Left lung (tissue), 10 donors: ENCODE measurements around the gene PNKP. TPM values are rescaled to one million over a fixed set of nuclear protein-coding genes. Genes with fewer than 3 reads are reported as not detected.
A peak's percentile ranks its signal among the peaks of the same experiment; 100 is the strongest.

Source experiments
- ATAC-seq: fragments of 200-7000 bp; cut with Tn5 transposase; one replicate; pipeline ENCODE4 v1.9.1; 2020; ENCODE audit warnings: moderate library complexity
- DNase-seq, 4 donors: peaks; one replicate each; pipeline ENCODE4 v3.0.0-alpha.2; 2013 to 2020
- H3K27ac ChIP-seq, 2 donors: fragments of 200-600 bp; sonication (generic) in 1 of 2; one replicate each; pipeline versions ENCODE4 v1.5.0 to v1.8.0; 2020 to 2021
- H3K27me3 ChIP-seq, 2 donors: fragments of 200-600 bp; sonication (generic) in 1 of 2; one replicate each; pipeline versions ENCODE4 v1.5.0 to v1.8.0; 2020 to 2021
- H3K36me3 ChIP-seq, 2 donors: fragments of 200-600 bp; sonication (generic) in 1 of 2; one replicate each; pipeline versions ENCODE4 v1.5.0 to v1.8.0; 2020 to 2021
- H3K4me1 ChIP-seq, 2 donors: fragments of 200-600 bp; one replicate each; pipeline ENCODE4 v1.8.0; 2021
- H3K4me3 ChIP-seq, 2 donors: fragments of 200-600 bp; sonication (generic) in 1 of 2; one replicate each; pipeline versions ENCODE4 v1.5.0 to v1.8.0; 2020 to 2021; ENCODE audit warnings: mild to moderate bottlenecking in 1 of 2
- H3K9me3 ChIP-seq, 2 donors: fragments of 200-600 bp; sonication (generic) in 1 of 2; one replicate each; pipeline versions ENCODE4 v1.5.0 to v1.8.0; 2020 to 2021
- intact Hi-C, 2 donors: fragments of 100-400 bp; cut with DNase I; formaldehyde crosslinking; loops; one replicate each; pipeline versions ENCODE4 v1.11.2 to v1.14.2; 2022
- polyA plus RNA-seq, 6 donors: library from polyadenylated mRNA; unstranded; fragments of 120-200 nt; gene quantifications; one replicate each; pipeline ENCODE4 v1.2.1, GENCODE V29; 2013; ENCODE audit not compliant: insufficient read length in 6 of 6
- total RNA-seq, 2 donors: library from RNA; stranded (reverse); fragmentation: NEBNext Ultra II Directional; extraction: Animal tissue kit (Norgen Biotek cat#: 25700); gene quantifications; one replicate each; pipeline ENCODE4 v1.2.1, GENCODE V29; 2021
- TF ChIP-seq, protein P1 (sequence below), 2 donors: fragments of 200-600 bp; sonication (generic) in 1 of 2; IDR thresholded peaks; one replicate each; pipeline versions ENCODE4 v1.5.0 to v1.8.0; 2021; ENCODE audit warnings: antibody characterized with exemption in 2 of 2
- donor health status: DM: no; HTN: yes; CAD: no.
- donor health status: DM: no; HTN: no; CAD: no.

PNKP gene
- total and polyA plus RNA-seq, 8 donors: 56.8 to 89.5 (median 66.3) TPM

DNA sequence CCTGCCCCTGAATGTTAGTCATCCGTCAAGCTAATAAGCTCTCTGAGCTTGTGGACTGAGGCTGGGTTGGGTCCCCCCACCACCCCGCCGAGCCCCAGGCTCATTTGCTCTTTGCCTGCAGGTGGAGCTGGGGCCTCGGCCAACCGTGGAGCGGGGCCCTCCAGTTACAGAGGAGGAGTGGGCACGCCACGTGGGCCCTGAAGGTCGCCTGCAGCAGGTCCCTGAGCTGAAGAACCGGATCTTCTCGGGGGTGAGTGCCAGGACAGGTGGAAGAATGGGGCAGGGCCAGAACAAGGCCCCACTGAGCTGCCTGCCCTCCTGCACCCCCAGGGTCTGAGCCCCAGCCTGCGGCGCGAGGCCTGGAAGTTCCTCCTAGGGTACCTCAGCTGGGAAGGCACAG is 15.3 kb upstream of the PNKP start:
- DNase-seq: peak in 1 of 4 donors; percentile 71
- no peak overlapping the region for H3K4me3 ChIP-seq
- peaks cover 0 to 84% of the 10 kb centered on the region in 2 donors for H3K36me3 ChIP-seq
- H3K27ac ChIP-seq: no peak overlapping the region
- TF ChIP-seq, protein P1, sequence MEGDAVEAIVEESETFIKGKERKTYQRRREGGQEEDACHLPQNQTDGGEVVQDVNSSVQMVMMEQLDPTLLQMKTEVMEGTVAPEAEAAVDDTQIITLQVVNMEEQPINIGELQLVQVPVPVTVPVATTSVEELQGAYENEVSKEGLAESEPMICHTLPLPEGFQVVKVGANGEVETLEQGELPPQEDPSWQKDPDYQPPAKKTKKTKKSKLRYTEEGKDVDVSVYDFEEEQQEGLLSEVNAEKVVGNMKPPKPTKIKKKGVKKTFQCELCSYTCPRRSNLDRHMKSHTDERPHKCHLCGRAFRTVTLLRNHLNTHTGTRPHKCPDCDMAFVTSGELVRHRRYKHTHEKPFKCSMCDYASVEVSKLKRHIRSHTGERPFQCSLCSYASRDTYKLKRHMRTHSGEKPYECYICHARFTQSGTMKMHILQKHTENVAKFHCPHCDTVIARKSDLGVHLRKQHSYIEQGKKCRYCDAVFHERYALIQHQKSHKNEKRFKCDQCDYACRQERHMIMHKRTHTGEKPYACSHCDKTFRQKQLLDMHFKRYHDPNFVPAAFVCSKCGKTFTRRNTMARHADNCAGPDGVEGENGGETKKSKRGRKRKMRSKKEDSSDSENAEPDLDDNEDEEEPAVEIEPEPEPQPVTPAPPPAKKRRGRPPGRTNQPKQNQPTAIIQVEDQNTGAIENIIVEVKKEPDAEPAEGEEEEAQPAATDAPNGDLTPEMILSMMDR (IDR thresholded peaks at IDR 0.05): no peak
- H3K27me3 ChIP-seq: no peaks in the 10 kb centered on the region
- ATAC-seq: no peak
- intact Hi-C loops: no loop called here
- no peaks in the 10 kb centered on the region for H3K9me3 ChIP-seq
- peaks cover 0 to 22% of the 10 kb centered on the region in 2 donors for H3K4me1 ChIP-seq

DNA sequence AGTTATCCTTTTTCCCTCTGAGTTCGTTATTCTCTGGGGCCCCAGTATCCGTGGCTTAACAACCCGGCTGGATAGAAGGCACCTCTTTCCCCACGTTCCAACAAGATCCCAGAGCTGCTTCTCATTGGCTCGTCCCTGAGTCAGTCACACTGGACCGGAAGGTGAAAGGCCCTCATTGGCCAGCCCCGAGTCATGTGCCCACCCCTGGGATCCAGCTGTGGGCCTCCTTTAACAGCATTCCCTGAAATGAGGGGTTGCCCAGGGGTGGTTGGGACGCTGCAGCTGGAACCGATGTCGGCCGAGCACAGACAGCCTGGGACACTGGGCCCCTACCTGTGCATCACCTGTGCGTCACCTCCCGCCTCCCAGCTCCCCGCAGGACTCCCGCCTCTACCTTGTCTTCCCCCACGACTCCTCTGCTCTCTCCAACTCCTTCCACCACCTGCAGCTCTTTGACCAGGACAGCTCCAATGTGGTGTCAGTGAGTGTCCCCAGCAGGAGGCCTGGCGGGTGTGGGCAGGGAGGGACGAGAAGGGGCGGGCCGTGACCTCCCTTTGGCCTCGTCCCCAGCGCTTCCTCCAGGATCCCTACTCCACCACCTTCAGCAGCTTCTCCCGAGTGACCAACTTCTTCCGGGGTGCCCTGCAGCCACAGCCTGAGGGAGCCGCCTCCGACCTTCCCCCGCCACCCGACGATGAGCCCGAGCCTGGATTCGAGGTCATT is 14.5 kb upstream of the PNKP start:
- no peaks in the 10 kb centered on the region for H3K27me3 ChIP-seq
- peaks cover 0 to 78% of the 10 kb centered on the region in 2 donors for H3K36me3 ChIP-seq
- no peaks in the 10 kb centered on the region for H3K9me3 ChIP-seq
- H3K27ac ChIP-seq: no peak overlapping the region
- ATAC-seq: no peak
- intact Hi-C loops: no loop called here
- DNase-seq: peak in 1 of 4 donors; percentile 74
- TF ChIP-seq, protein P1 (IDR thresholded peaks at IDR 0.05): no peak
- peaks cover 0 to 22% of the 10 kb centered on the region in 2 donors for H3K4me1 ChIP-seq
- H3K4me3 ChIP-seq: no peak overlapping the region

DNA sequence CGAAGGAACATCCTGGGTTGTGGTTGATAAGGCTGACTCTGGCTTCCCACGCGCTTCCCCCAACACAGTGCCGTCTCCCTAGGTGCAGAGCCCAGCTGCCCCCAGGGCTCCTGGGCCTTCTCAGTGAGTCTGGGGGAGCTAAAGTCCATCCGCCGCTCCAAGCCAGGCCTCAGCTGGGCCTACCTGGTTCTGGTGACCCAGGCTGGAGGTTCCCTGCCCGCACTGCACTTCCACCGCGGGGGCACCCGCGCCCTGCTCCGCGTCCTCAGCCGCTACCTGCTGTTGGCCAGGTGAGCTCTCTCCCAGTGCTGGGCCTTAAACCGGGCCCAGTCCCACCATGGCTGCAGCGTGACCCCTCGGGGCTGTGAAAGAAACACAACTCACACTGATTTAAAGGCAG is 13.8 kb upstream of the PNKP start:
- Histone ChIP-seq H3K36me3 (peaks cover 0 to 71% of the 10 kb centered on the region in 2 donors), H3K4me1 (peaks cover 0 to 22% of the 10 kb centered on the region in 2 donors), H3K9me3 (no peaks in the 10 kb centered on the region), H3K27me3 (no peaks in the 10 kb centered on the region), H3K27ac (no peak overlapping the region), H3K4me3 (no peak overlapping the region)
- intact Hi-C loops: no loop called here
- DNase-seq: peak in 1 of 4 donors; percentile 65
- ATAC-seq: no peak
- TF ChIP-seq, protein P1 (IDR thresholded peaks at IDR 0.05): no peak

- Histone ChIP-seq H3K36me3 (peaks cover 0 to 64% of the 10 kb centered on the region in 2 donors), H3K27ac (no peak overlapping the region), H3K27me3 (no peaks in the 10 kb centered on the region), H3K9me3 (no peaks in the 10 kb centered on the region), H3K4me1 (peaks cover 0 to 28% of the 10 kb centered on the region in 2 donors), H3K4me3 (no peak overlapping the region)
- ATAC-seq (no peak), DNase-seq (peak in 1 of 4 donors; percentile 53)
- TF ChIP-seq, protein P1 (IDR thresholded peaks at IDR 0.05): no peak
- intact Hi-C loops: no loop called here
Measured at GRCh38 chr19:49880162-49880869, 12.9 kb upstream of the PNKP start.

DNA sequence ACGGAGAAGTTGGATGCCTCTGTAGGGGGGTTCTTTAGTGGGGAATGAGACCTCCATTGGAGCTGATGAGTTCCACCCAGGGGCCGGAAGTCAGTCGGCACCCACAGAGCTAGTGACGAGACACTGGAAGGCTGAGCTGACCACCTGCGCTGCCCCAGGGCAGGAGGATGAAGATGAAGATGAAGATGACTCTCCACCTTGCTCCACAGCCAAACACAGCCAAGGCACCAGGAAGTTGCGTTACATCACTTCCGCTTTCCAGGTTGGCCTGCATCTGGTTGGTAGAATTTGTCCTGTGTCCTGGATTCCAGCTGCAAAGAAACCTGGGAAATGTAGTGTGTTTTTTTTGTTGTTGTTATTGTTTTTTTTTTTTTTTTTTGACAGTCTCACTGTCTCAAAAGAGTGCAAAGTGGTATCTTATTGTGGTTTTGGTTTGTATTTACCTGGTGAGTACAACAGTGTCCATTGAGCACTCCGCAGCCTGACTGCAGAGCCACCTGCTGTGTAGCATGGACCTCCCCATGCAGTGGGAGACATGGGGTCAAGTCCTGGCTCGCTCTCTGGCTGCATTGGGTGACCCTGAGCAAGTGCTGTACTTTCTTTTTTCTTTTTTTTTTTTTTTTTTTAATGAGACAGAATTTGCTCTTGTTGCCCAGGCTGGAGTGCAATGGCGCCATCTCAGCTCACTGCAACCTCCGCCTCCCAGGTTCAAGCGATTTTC is 12.0 kb upstream of the PNKP start:
- Histone ChIP-seq H3K27me3 (no peaks in the 10 kb centered on the region), H3K4me1 (peaks cover 0 to 37% of the 10 kb centered on the region in 2 donors), H3K36me3 (peaks cover 0 to 58% of the 10 kb centered on the region in 2 donors), H3K4me3 (no peak overlapping the region), H3K9me3 (no peaks in the 10 kb centered on the region), H3K27ac (no peak overlapping the region)
- DNase-seq (peak in 1 of 4 donors; percentile 68), ATAC-seq (no peak)
- intact Hi-C loops: no loop called here
- TF ChIP-seq, protein P1 (IDR thresholded peaks at IDR 0.05): no peak
